T-helper 1 cell treated with Interleukin-12 subunit alpha and Interleukin-12 subunit beta and Interleukin-4 antibody, amounts not matched to agents 30 ng/mL and 1 ng/mL, for 36 hours (primary cell): ENCODE data around the gene FBXL13. TPM values are rescaled to one million over a fixed set of nuclear protein-coding genes. Genes with fewer than 3 reads are reported as not detected.
"Not testable (repeated sequence)": the region's sequence is repeated elsewhere in the genome, so short reads cannot be mapped to it uniquely, and the experiment has no call there.

Source experiments
- intact Hi-C: fragments of 100-400 bp; cut with micrococcal nuclease; formaldehyde crosslinking; loops from one replicate; pipeline ENCODE4 v1.15.1; 2024
- total RNA-seq: library from RNA; stranded (reverse); gene quantifications from 2 replicates; pipeline ENCODE4 v1.2.3, GENCODE V29; 2022

Gene FBXL13
- total RNA-seq, 1 donor from 2014 or later, result 0.29 TPM

- intact Hi-C loops, result no loop called here
Observed at GRCh38 chr7:103031024-103031423, 43.6 kb downstream of the FBXL13 start.

DNA sequence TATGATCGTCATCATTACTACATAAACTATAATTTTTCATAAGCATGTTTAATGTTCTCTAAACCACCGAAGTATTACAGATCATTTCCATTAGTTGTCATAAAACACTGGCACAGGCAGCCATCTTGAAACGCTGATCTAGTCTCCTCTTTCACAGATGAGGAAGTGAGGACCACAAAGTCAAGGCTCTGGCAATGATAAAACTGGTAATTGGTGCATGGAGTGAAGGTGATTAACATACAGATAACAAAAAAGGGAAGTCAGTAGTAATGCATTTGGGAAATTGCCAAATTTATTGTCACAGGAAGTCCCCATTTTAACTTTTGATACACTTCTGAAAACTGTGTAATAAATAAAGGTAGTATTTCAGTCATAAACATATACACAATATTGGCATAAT lies 49.3 kb downstream of the FBXL13 start:
- intact Hi-C loops, result no loop called here

DNA sequence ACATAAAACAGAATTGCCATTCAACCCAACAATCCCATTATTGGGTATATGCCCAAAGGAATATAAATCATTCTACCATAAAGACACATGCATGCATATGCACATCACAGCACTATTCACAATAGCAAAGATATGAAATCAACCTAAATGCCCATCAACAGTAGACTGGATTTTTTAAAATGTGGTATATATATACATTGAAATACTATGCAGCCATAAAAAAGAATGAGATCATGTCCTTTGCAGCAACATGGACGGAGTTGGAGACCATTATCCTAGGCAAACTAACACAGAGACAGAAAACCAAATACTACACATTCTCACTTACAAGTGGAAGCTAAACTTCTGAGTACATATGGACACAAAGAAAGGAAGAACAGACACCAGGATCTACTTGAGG lies 51.0 kb downstream of the FBXL13 start:
- intact Hi-C loops, result not testable (repeated sequence)

DNA sequence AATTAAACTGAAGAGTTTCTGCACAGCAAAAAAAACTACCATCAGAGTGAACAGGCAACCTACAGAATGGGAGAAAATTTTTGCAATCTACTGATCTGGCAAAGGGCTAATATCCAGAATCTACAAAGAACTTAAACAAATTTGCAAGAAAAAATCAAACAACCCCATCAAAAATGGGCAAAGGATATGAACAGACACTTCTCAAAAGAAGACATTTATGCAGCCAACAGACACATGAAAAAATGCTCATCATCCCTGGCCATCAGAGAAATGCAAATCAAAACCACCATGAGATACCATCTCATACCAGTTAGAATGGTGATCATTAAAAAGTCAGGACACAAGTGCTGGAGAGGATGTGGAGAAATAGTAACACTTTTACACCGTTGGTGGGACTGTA lies 53.1 kb downstream of the FBXL13 start:
- intact Hi-C loops, result not testable (repeated sequence)

DNA sequence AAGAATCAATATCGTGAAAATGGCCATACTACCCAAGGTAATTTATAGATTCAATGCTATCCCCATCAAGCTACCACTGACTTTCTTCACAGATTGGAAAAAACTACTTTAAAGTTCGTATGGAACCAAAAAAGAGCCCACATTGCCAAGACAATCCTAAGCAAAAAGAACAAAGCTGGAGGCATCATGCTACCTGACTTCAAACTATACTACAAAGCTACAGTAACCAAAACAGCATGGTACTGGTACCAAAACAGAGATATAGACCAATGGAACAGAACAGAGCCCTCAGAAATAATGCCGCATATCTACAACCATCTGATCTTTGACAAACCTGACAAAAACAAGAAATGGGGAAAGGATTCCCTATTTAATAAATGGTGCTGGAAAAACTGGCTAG lies 53.7 kb downstream of the FBXL13 start:
- intact Hi-C loops, result not testable (repeated sequence)

- intact Hi-C loops, result not testable (repeated sequence)
Observed at GRCh38 chr7:103018295-103018694, 56.3 kb downstream of the FBXL13 start.

GRCh38 chr7:103011650-103012049 lies 62.9 kb downstream of the FBXL13 start:
- intact Hi-C loops, result no loop called here

GRCh38 chr7:103010211-103010610 lies 64.4 kb downstream of the FBXL13 start:
- intact Hi-C loops, result no loop called here

DNA sequence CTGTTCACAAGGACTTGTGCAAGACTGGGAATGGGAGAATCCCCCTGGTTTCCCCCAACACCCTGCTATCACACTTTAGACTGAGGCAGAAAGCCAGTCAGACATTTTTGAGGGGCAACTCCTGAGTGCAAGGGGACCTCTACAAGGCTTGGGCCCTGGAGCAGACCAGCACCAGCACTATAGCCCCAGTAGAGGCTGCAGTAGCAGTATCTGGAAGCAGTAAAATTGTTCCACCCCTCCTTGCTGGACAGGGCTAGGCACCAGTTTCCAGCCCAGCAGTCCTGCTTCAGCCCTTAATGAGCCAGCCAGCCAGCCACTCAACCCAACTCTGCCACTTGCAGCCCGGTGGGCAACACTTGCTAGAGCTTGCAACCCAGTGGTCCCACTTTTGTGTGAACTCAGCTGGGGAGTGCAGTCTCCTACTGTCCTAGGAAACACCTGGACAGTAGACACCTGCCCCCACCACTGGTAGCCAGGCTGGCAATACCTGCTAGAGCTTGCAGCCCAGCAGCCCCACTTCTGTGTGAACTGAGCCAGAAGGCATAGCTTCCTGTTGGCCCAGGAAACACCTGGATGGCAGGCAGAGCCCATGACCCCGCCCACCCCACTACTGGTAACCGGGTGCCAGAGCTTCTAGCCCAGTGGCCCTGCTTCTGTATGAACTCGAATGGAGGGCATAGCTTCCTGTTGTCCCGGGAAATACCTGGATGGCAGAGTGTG lies 65.0 kb downstream of the FBXL13 start:
- intact Hi-C loops, result no loop called here

DNA sequence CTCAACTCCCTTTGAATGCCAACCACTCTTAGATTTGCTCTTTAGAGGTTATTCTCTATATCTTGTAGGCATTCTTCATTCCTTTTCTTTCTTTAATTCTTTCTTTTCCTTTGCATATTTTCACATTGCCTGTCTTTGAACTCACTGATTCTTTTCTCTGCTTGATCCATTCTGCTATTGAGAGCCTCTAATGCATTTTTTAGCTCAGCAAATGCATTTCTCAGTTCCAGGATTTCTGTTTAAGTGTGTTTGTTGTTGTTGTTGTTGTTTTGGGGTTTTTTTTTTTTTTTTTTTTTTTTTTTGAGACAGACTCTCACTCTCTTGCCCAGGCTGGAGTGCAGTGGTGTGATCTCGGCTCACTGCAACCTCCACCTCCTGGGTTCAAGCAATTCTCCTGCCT lies 71.6 kb downstream of the FBXL13 start:
- intact Hi-C loops, result no loop called here

DNA sequence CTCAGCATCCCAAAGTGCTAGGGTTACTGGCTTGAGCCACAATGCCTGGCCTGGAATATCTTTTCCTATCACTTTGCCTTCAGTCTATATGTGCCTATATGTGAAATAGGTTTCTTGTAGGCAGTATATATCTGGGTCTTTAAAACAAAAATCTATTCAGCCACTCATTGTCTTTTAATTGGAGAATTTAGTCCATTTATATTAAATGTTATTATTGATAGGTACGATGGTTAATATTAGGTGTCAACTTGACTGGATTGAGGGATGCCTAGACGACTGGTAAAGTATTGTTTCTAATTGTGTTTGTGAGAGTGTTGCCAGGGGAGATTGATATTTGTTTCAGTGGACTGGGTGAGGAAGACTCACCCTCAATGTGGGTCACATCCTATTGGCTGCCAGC lies 73.4 kb downstream of the FBXL13 start:
- intact Hi-C loops, result no loop called here

DNA sequence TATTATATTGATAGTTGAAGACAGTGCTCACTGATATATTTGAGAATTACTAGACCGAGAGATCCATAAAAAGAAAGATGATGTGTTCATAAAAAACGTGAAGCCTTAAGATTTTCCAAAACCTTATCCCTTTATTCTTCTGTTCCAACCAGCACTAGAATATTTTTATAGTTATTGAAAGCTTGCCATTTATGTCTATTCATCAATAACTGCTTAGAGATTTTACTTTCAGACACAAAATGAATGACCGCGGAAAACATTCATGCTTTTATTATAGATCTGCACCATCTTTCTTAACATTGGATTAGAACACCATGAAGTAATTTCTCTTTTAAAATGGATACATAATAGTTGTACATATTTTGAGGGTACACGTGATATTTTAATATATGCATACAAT lies 77.6 kb downstream of the FBXL13 start:
- intact Hi-C loops, result no loop called here

DNA sequence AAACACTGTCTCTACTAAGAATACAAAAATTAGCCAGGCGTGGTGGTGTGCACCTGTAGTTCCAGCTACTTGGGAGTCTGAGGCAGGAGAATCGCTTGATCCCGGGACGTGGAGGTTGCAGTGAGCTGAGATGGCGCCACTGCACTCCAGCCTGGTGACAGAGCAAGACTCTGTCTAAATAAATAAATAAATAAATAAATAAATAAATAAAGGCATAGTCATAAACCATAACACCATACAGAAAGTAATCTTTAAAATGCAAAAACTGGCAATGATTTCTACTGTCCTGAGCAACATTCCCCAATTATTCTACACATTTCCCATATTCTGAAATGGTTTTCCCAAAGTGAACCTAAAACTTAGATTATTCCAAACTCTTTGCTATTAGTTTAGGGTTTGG lies 79.0 kb downstream of the FBXL13 start:
- intact Hi-C loops, result not testable (repeated sequence)

DNA sequence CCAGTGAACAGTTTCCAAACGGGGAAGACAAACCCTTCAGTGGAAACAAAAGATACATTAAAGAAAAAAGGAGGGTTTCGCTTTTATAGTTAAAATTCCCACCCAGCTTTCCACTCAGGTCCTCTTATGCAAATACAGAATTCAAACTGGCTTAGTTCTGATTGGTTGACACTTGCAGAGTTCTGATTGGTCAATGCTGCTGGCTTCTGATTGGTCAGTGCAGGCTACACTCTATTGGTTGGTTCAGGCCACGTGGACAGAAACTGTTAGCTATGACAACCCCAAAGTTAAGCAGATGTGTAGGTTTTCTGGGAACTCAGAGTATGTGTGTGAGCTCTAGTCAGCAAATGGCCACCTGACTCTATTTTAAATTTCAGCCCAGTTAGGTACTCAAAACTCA lies 80.0 kb downstream of the FBXL13 start:
- intact Hi-C loops, result no loop called here

DNA sequence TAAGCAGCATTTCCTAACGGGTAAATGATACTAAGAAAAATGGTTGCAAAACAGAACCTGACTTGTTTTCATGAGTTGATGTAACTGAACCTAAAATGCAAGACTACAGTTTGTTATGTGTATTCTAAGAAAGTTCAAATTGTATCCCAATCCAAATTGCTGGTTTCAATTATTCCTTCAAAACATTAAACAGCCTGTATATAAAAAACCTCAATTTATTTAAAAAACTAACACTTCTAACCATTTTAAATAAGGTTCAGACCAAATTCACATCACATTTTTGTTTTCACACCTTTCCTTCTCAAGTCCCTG lies 80.9 kb downstream of the FBXL13 start:
- intact Hi-C loops, result no loop called here

- intact Hi-C loops, result no loop called here
Observed at GRCh38 chr7:102992938-102993717, 81.5 kb downstream of the FBXL13 start.

DNA sequence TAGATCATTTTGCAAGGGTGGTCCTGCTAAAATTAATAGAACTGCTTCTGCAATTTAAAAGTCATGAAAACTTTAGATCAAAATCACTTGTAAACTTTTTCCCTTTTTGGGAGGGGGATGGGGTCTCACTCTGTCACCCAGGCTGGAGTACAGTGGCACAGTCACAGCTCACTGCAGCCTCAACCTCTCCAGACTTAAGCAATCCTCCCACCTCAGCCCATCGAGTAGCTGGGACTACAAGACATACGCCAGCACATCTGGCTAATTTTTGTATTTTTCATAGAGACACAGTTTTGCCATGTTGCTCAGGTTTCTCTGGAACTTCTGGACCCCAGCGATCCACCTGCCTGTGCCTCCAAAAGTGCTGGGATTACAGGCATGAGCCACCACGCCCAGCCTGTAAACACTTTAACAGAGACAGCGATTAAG lies 82.1 kb downstream of the FBXL13 start:
- intact Hi-C loops, result no loop called here

GRCh38 chr7:102991540-102992214 lies 82.9 kb downstream of the FBXL13 start:
- intact Hi-C loops, result no loop called here

DNA sequence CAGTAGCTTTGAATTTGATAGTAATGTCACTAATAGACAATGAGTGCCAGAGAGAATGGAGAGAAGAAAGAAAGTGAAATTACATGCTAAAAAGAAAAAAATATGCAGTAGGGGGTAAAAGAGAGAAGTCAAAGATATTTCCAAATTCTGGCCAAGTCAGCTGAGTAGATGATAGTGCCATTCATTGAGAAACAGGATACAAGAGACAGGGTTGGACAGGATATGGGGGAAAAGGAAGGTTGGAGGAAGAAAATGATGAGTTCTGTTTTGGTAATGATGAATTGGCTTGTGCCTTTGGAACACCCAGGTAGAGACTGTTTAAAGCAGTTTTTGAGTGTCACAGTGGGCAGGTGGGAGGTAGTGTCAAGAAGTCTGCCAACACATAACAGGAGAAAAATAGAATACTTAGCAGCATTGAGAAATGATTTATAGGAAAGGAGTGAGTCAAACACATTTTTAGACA lies 83.5 kb downstream of the FBXL13 start:
- intact Hi-C loops, result no loop called here

GRCh38 chr7:102990642-102991041 lies 84.0 kb downstream of the FBXL13 start:
- intact Hi-C loops, result no loop called here

- intact Hi-C loops, result no loop called here
Observed at GRCh38 chr7:102988631-102989560, 85.7 kb downstream of the FBXL13 start.
